HepG2 (cell line): ENCODE measurements around the gene OPRD1. TPM values are rescaled to one million over a fixed set of nuclear protein-coding genes. Genes with fewer than 3 reads are reported as not detected.

Experiments used
- ATAC-seq: fragments of 200-7000 bp; cut with Tn5 transposase; 3 replicates; pipeline ENCODE4 v1.9.1; 2020; ENCODE audit warnings: mild to moderate bottlenecking, moderate library complexity
- BruUV-seq: library from RNA; stranded (reverse); fragments of 400-500 nt; replicated peaks from 2 replicates; lab custom pipeline; 2021; lab: Mats Ljungman, UMichigan
- CTCF ChIA-PET: fragments of 300-600 bp; formaldehyde crosslinking; extraction: SDS; loops from one replicate; lab custom pipeline; 2021; ENCODE audit warnings: low total read pairs, inconsistent platforms, low intra/inter-chr PET ratio; lab: Yijun Ruan, JAX
- POLR2A ChIA-PET: fragments of 350-600 bp; sonication (Branson Sonifier 250); formaldehyde crosslinking; loops from one replicate; lab custom pipeline; 2020; ENCODE audit warnings: antibody characterized with exemption, inconsistent platforms; lab: Yijun Ruan, JAX
- DNase-seq: peaks from one replicate; pipeline ENCODE4 v3.0.0-alpha.2; 2015; ENCODE audit warnings: low spot score
- FAIRE-seq: peaks from 3 replicates; lab custom pipeline; 2011; peaks lifted over from hg19 to GRCh38; lab: Jason Lieb, UNC
- H2AFZ ChIP-seq: one replicate; pipeline ENCODE4 v1.6.1; 2011; ENCODE audit warnings: low read length, inconsistent platforms
- H3K27ac ChIP-seq: fragments of 300-600 bp; 3 replicates; pipeline ENCODE4 v1.8.0; 2011; ENCODE audit warnings: mixed run types, mild to moderate bottlenecking, mixed read lengths, low read length, inconsistent platforms; ENCODE audit not compliant: insufficient read depth; ENCODE audit errors: extremely low read length
- H3K27me3 ChIP-seq, 2 experiments: fragments of 200-600 bp in 1 of 2; 2 replicates in 1 of 2; 3 replicates in 1 of 2; pipeline versions ENCODE4 v1.6.0 to v1.8.0; 2011; ENCODE audit warnings: low read length in 2 of 2, mild to moderate bottlenecking in 2 of 2, moderate library complexity in 2 of 2, inconsistent platforms in 1 of 2; ENCODE audit not compliant: insufficient read depth in 2 of 2, control insufficient read depth in 1 of 2
- H3K36me3 ChIP-seq, 2 experiments: fragments of 200-600 bp in 1 of 2; replicated peaks in 1 of 2; 2 replicates in 1 of 2; 3 replicates in 1 of 2; pipeline versions ENCODE4 v1.5.1 to v1.8.0; 2011; ENCODE audit warnings: low read length in 2 of 2, inconsistent platforms in 1 of 2; ENCODE audit not compliant: insufficient read depth in 2 of 2, control insufficient read depth in 1 of 2
- H3K4me1 ChIP-seq: 2 replicates; pipeline ENCODE4 v1.5.1; 2012; ENCODE audit warnings: low read length, inconsistent platforms; ENCODE audit not compliant: insufficient read depth
- H3K4me2 ChIP-seq: 2 replicates; pipeline ENCODE4 v1.6.0; 2011; ENCODE audit warnings: low read depth, low read length, inconsistent platforms
- H3K4me3 ChIP-seq, 3 experiments: fragments of 200-600 bp in 1 of 3; sonication (generic), shearing (Covaris generic) in 1 of 3; replicated peaks in 1 of 3; 2 replicates each; pipeline ENCODE4 v1.5.1; 2011 to 2016; ENCODE audit warnings: low read length in 3 of 3, inconsistent platforms in 2 of 3, low read depth in 2 of 3, mild to moderate bottlenecking in 2 of 3, control low read depth in 1 of 3, mixed read lengths in 1 of 3; ENCODE audit not compliant: insufficient read depth in 1 of 3
- H3K79me2 ChIP-seq: one replicate; pipeline ENCODE4 v1.6.1; 2011; ENCODE audit warnings: low read length, inconsistent platforms; ENCODE audit not compliant: insufficient read depth
- H3K9ac ChIP-seq: 2 replicates; pipeline ENCODE4 v1.6.0; 2011; ENCODE audit warnings: mild to moderate bottlenecking, low read depth, low read length, inconsistent platforms; ENCODE audit not compliant: insufficient read depth
- H3K9me3 ChIP-seq: 2 replicates; pipeline ENCODE4 v1.5.1; 2012; ENCODE audit warnings: mild to moderate bottlenecking, low read length
- H4K20me1 ChIP-seq: 2 replicates; pipeline ENCODE4 v1.6.0; 2011; ENCODE audit warnings: inconsistent platforms, mild to moderate bottlenecking, low read length, moderate library complexity; ENCODE audit not compliant: insufficient read depth
- ATF7-NPFF ChIP-seq: sonication (generic); formaldehyde crosslinking; IDR thresholded peaks from 2 replicates; pipeline ENCODE4 v1.8.1; 2023; ENCODE audit warnings: mild to moderate bottlenecking, low read depth, missing genetic modification reagents, moderate library complexity
- BRCA1 ChIP-seq: sonication (generic); formaldehyde crosslinking; IDR thresholded peaks from 2 replicates; pipeline ENCODE4 v1.4.0; 2020; ENCODE audit warnings: missing genetic modification reagents
- FOSL1 ChIP-seq: sonication (generic); formaldehyde crosslinking; IDR thresholded peaks from 2 replicates; pipeline ENCODE4 v1.9.0; 2021; ENCODE audit warnings: missing genetic modification reagents, borderline replicate concordance
- JUN ChIP-seq: sonication (generic); formaldehyde crosslinking; IDR thresholded peaks from 2 replicates; pipeline ENCODE4 v1.4.0; 2020; ENCODE audit warnings: mild to moderate bottlenecking, missing genetic modification reagents
- KDM5B ChIP-seq: sonication (generic); formaldehyde crosslinking; IDR thresholded peaks from 2 replicates; pipeline ENCODE4 v1.4.0; 2020; ENCODE audit warnings: missing genetic modification reagents, mild to moderate bottlenecking, borderline replicate concordance
- RAD21 ChIP-seq: fragments of 450-650 bp; formaldehyde crosslinking; IDR thresholded peaks from 2 replicates; pipeline ENCODE4 v1.5.0; 2020; ENCODE audit warnings: mild to moderate bottlenecking
- SALL1 ChIP-seq: sonication (generic); formaldehyde crosslinking; IDR thresholded peaks from 2 replicates; pipeline ENCODE4 v1.8.0; 2022; ENCODE audit warnings: mild to moderate bottlenecking, missing genetic modification reagents
- SAP130 ChIP-seq: IDR thresholded peaks from 2 replicates; pipeline ENCODE4 v1.6.1; 2016; ENCODE audit warnings: low read depth
- ZBED4 ChIP-seq: sonication (generic); formaldehyde crosslinking; IDR thresholded peaks from 2 replicates; pipeline ENCODE4 v1.4.0; 2020; ENCODE audit warnings: missing genetic modification reagents, borderline replicate concordance
- ZBTB3 ChIP-seq: sonication (generic); formaldehyde crosslinking; IDR thresholded peaks from 2 replicates; pipeline ENCODE4 v1.4.0; 2020; ENCODE audit warnings: low read depth, mild to moderate bottlenecking, moderate library complexity, missing genetic modification reagents, borderline replicate concordance
- ZFY ChIP-seq: sonication (generic); formaldehyde crosslinking; IDR thresholded peaks from 2 replicates; pipeline ENCODE4 v1.4.0; 2020; ENCODE audit warnings: missing genetic modification reagents
- ZMYM2 ChIP-seq: sonication (generic); formaldehyde crosslinking; IDR thresholded peaks from 2 replicates; pipeline ENCODE4 v1.8.0; 2022; ENCODE audit warnings: mild to moderate bottlenecking, missing genetic modification reagents
- ZNF281 ChIP-seq: sonication (generic); formaldehyde crosslinking; IDR thresholded peaks from 2 replicates; pipeline ENCODE4 v1.4.0; 2020; ENCODE audit warnings: missing genetic modification reagents, borderline replicate concordance
- ZNF282 ChIP-seq: fragments of 450-650 bp; IDR thresholded peaks from 2 replicates; pipeline ENCODE4 v1.6.1; 2018; ENCODE audit not compliant: partially characterized antibody
- ZNF354B ChIP-seq: sonication (generic); formaldehyde crosslinking; IDR thresholded peaks from 2 replicates; pipeline ENCODE4 v1.8.0; 2022; ENCODE audit warnings: mild to moderate bottlenecking, missing genetic modification reagents
- ZNF44 ChIP-seq: sonication (generic); formaldehyde crosslinking; IDR thresholded peaks from 2 replicates; pipeline ENCODE4 v1.5.1; 2020; ENCODE audit warnings: mild to moderate bottlenecking, missing genetic modification reagents
- ZNF615 ChIP-seq: sonication (generic); formaldehyde crosslinking; IDR thresholded peaks from 2 replicates; pipeline ENCODE4 v1.5.0; 2020; ENCODE audit warnings: mild to moderate bottlenecking, missing genetic modification reagents, borderline replicate concordance
- ZNF644 ChIP-seq: IDR thresholded peaks from 2 replicates; pipeline ENCODE4 v1.6.1; 2016; ENCODE audit warnings: low read depth
- WGBS: methylation state at CpG from one replicate; pipeline ENCODE4 v1.1.6; 2017; ENCODE audit warnings: low lambda C conversion rate; 5-methylcytosine and 5-hydroxymethylcytosine counted together
- in situ Hi-C: cut with HindIII; loops from 2 replicates; pipeline ENCODE4 v1.10.0; 2017; ENCODE audit warnings: low pct_unique_long_range_greater_than_20kb; ENCODE audit not compliant: extremely low pct_ligation_motif_present
- intact Hi-C: fragments of 100-400 bp; cut with micrococcal nuclease; formaldehyde crosslinking; loops from one replicate; pipeline ENCODE4 v1.10.0; 2022; ENCODE audit not compliant: unreplicated experiment
- polyA plus RNA-seq, 8 experiments: library from polyadenylated mRNA; depleted of rRNA in 3 of 8; stranded (reverse) in 7 of 8; unstranded in 1 of 8; fragments of >200 nt; fragmentation: Illumina TruSeq in 4 of 8; extraction: Trizol in 4 of 8; gene quantifications; 2 replicates each; pipeline versions ENCODE4 v1.2.1 to v1.2.3, GENCODE V29; 2011 to 2016; ENCODE audit warnings: low read depth in 4 of 8, missing spikeins in 1 of 8, mixed read lengths in 1 of 8; ENCODE audit not compliant: insufficient read depth in 1 of 8
- total RNA-seq, 5 experiments: library from RNA; depleted of rRNA; stranded (reverse); fragments of >200 nt; fragmentation: Illumina TruSeq; extraction: Trizol; gene quantifications; 2 replicates each; pipeline ENCODE4 v1.2.3, GENCODE V29; 2016; ENCODE audit warnings: low read depth in 1 of 5

The OPRD1 gene
- total and polyA plus RNA-seq, 2 of the 13 experiments (the other 11 are each of a cell fraction or from before 2014, with no cell fraction given): 0.02 to 0.03 TPM

GRCh38 chr1:28915031-28915895 is 103.3 kb downstream of the OPRD1 start:
- peaks cover 43% of the 10 kb centered on the region for H3K4me1 ChIP-seq
- H4K20me1 ChIP-seq: no peaks in the 10 kb centered on the region; the same call in 1 of the 2 replicates
- ATAC-seq (peak; percentile 47), DNase-seq (peak; percentile 45), FAIRE-seq (peak; percentile 40)
- H3K27ac ChIP-seq: peak overlapping the region; percentile 66
- intact Hi-C loops: no loop called here
- in situ Hi-C loops: no loop called here
- 0% methylated on average over 10 of the region's 32 CpGs for WGBS
- peak overlapping the region; percentile 69 for H3K9ac ChIP-seq
- H3K4me2 ChIP-seq: peak overlapping the region; percentile 89
- H2AFZ ChIP-seq: no peak overlapping the region
- peaks cover 48% of the 10 kb centered on the region for H3K79me2 ChIP-seq
- H3K36me3 ChIP-seq: no peaks in the 10 kb centered on the region
- peak overlapping the region; percentile 46 to 81 (median 73) for H3K4me3 ChIP-seq
- no peaks in the 10 kb centered on the region for H3K9me3 ChIP-seq
- POLR2A ChIA-PET: interaction anchor here (1.2 to 2.4 kb wide), 5 partner anchors 11 to 68 kb away, joined by 3 to 19 read pairs (median 13); no protein-coding TSS in a partner anchor
- no TSS peak for BruUV-seq
- no peaks in the 10 kb centered on the region; a peak in 1 of 5 replicates for H3K27me3 ChIP-seq
- CTCF ChIA-PET: no interaction called here
- TF ChIP-seq BRCA1 (CRISPR knock-in tag) (no peak), KDM5B (0 out of 2 replicates have a peak, but pooled peaks have one; percentile 53), SAP130 (peak; percentile 50), ZMYM2 (CRISPR knock-in tag) (no peak), ZFY (CRISPR knock-in tag) (peak; percentile 37; the same call in 1 of the 2 replicates), ATF7-NPFF (CRISPR knock-in tag) (no peak), ZNF282 (no peak), SALL1 (CRISPR knock-in tag) (peak; percentile 32), JUN (CRISPR knock-in tag) (no peak), ZNF354B (no peak), FOSL1 (CRISPR knock-in tag) (no peak), ZNF644 (CRISPR knock-in tag) (no peak), RAD21 (CRISPR knock-in tag) (no peak), ZNF615 (CRISPR knock-in tag) (no peak), ZNF44 (CRISPR knock-in tag) (0 out of 2 replicates have a peak, but pooled peaks have one; percentile 56), ZNF281 (CRISPR knock-in tag) (no peak), ZBED4 (CRISPR knock-in tag) (no peak), ZBTB3 (CRISPR knock-in tag) (no peak)
